HG02678 (cell line): ENCODE measurements around the gene NAALAD2.
"Not testable (repeated sequence)": the region's sequence is repeated elsewhere in the genome, so short reads cannot be mapped to it uniquely, and the experiment has no call there.

ENCODE experiments used
- ATAC-seq: cut with Tn5 transposase; IDR thresholded peaks from one replicate; pipeline ENCODE4 v1.9.1; 2021; ENCODE audit warnings: mild to moderate bottlenecking, moderate library complexity; ENCODE audit not compliant: unreplicated experiment

NAALAD2 gene

DNA sequence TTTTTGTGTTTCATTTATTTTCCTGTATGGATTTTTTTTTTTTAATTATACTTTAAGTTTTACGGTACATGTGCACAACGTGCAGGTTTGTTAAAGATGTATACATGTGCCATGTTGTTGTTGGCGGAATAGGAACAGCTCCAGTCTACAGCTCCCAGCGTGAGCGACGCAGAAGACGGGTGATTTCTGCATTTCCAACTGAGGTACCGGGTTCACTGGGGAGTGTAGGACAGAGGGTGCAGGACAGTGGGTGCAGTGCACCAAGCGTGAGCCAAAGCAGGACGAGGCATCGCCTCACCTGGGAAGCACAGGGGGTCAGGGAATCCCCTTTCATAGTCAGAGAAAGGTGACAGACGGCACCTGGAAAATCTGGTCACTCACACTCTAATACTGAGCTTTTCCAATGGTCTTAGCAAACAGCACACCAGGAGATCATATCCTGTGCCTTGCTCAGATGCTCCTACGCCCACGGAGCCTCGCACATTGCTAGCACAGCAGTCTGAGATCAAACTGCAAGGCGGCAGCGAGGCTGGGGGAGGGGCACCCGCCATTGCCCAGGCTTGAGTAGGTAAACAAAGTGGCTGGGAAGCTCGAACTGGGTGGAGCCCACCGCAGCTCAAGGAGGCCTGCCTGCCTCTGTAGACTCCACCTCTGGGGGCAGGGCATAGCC lies 105.6 kb downstream of the NAALAD2 start:
- ATAC-seq, result not testable (repeated sequence)

DNA sequence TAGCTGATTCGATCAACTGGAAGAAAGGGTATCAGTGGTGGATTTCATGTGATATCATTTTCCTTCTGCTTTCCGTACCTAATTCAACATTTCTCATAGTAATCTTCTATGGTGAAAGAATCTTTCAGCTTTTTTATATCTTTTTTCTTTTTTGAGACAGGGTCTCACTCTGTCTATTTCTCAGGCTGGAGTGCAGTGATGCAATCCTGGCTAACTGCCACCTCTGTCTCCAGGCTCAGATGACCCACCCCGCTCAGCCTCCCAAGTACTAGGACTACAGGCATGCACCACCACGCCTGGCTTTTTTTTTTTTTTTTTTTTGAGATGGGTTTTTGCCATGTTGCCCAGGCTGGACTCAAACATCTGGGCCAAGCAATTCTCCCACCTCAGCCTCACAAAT lies 107.0 kb downstream of the NAALAD2 start:
- ATAC-seq, result no peak
